ENCODE results near the gene NDUFAF3. TPM values are rescaled to one million over a fixed set of nuclear protein-coding genes. Genes with fewer than 3 reads are reported as not detected.

NDUFAF3 gene
- total and polyA plus RNA-seq, 4 donors = 28.6 to 107 (median 72.0) TPM

- 94% methylated on average over 7 of the region's 7 CpGs for WGBS
- H3K27ac ChIP-seq (ENCODE audit: low read depth in 1 of 2, low read length in 2 of 2) = no peak overlapping the region
- TF ChIP-seq, protein P1, sequence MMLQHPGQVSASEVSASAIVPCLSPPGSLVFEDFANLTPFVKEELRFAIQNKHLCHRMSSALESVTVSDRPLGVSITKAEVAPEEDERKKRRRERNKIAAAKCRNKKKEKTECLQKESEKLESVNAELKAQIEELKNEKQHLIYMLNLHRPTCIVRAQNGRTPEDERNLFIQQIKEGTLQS (IDR thresholded peaks at IDR 0.05) = no peak
- TF ChIP-seq HNF4A (conservative IDR thresholded peaks at IDR 0.05) = no peak
- no peaks in the 10 kb centered on the region for H3K9me3 ChIP-seq (ENCODE audit: control insufficient read depth in 4 of 4, low read length in 3 of 4)
- H3K27me3 ChIP-seq (ENCODE audit: control insufficient read depth in 4 of 4, insufficient read depth in 4 of 4, low read length in 3 of 4) = no peaks in the 10 kb centered on the region
- H3K4me3 ChIP-seq (ENCODE audit: low read depth in 1 of 3, low read length in 3 of 3) = no peak overlapping the region
- no peaks in the 10 kb centered on the region for H3K4me1 ChIP-seq (ENCODE audit: control insufficient read depth in 4 of 4, insufficient read depth in 4 of 4, low read length in 3 of 4)
- no peak for DNase-seq (ENCODE audit: low spot score)
- no peak overlapping the region for H3K9ac ChIP-seq (ENCODE audit: low read depth in 1 of 2, low read length in 2 of 2)
- peaks cover 14 to 33% (median 30%) of the 10 kb centered on the region in 4 donors for H3K36me3 ChIP-seq (ENCODE audit: control insufficient read depth in 4 of 4, insufficient read depth in 3 of 4, low read depth in 1 of 4, low read length in 3 of 4)
Observed at GRCh38 chr3:49058011-49058410, 36.1 kb downstream of the NDUFAF3 start.

Small RNA genes within 50 kb of the gene (small RNA-seq; reads per million reads assigned to genes)
- gene MIR191 (3,130 reads per million, percentile 100 among the genes with 10 or more reads in this experiment), gene MIR425 (87.0 reads per million, percentile 97 among the genes with 10 or more reads in this experiment)

Other genes with a start within 250 kb of the NDUFAF3 start
- gene PRKAR2A, start 174.2 kb upstream of the NDUFAF3 start, total RNA-seq = 10 to 100 TPM; 14.9 to 28.5 TPM
- 10 to 100 TPM; 12.1 to 12.8 TPM for gene PRKAR2A, start 174.2 kb upstream of the NDUFAF3 start, polyA plus RNA-seq
- 100 to 1,000 TPM in 1 of 2 donors, 10 to 100 TPM in 1; 36.9 to 223 TPM for gene SLC25A20, start 123.2 kb upstream of the NDUFAF3 start, total RNA-seq
- gene SLC25A20, start 123.2 kb upstream of the NDUFAF3 start, polyA plus RNA-seq = 100 to 1,000 TPM in 1 of 2 donors, 10 to 100 TPM in 1; 55.9 to 117 TPM
- 10 to 100 TPM; 36.2 to 63.5 TPM for gene ARIH2, start 103.3 kb upstream of the NDUFAF3 start, total RNA-seq
- gene ARIH2, start 103.3 kb upstream of the NDUFAF3 start, polyA plus RNA-seq = 10 to 100 TPM; 24.8 to 25.9 TPM
- gene P4HTM, start 31.9 kb upstream of the NDUFAF3 start, total RNA-seq = 10 to 100 TPM in 1 of 2 donors, 1 to 10 TPM in 1; 10.0 to 12.8 TPM
- gene P4HTM, start 31.9 kb upstream of the NDUFAF3 start, polyA plus RNA-seq = 10 to 100 TPM; 11.0 to 16.2 TPM
- 10 to 100 TPM; 43.9 to 50.9 TPM for gene WDR6, start 14.7 kb upstream of the NDUFAF3 start, total RNA-seq
- gene WDR6, start 14.7 kb upstream of the NDUFAF3 start, polyA plus RNA-seq = 10 to 100 TPM; 29.4 to 50.1 TPM
- 10 to 100 TPM in 1 of 2 donors, 1 to 10 TPM in 1; 7.9 to 10.6 TPM for gene DALRD3, start 3.5 kb upstream of the NDUFAF3 start, total RNA-seq
- 1 to 10 TPM; 8.6 to 9.9 TPM for gene DALRD3, start 3.5 kb upstream of the NDUFAF3 start, polyA plus RNA-seq
- 100 to 1,000 TPM in 1 of 2 donors, 10 to 100 TPM in 1; 33.6 to 182 TPM for gene IMPDH2, start 7.3 kb downstream of the NDUFAF3 start, total RNA-seq
- gene IMPDH2, start 7.3 kb downstream of the NDUFAF3 start, polyA plus RNA-seq = 10 to 100 TPM; 20.9 to 45.8 TPM
- 10 to 100 TPM; 32.5 to 35.1 TPM for gene QRICH1, start 72.0 kb downstream of the NDUFAF3 start, total RNA-seq
- gene QRICH1, start 72.0 kb downstream of the NDUFAF3 start, polyA plus RNA-seq = 10 to 100 TPM; 17.3 to 19.0 TPM
- 100 to 1,000 TPM; 192 to 226 TPM for gene QARS1, start 82.6 kb downstream of the NDUFAF3 start, total RNA-seq
- 10 to 100 TPM; 58.0 to 97.5 TPM for gene QARS1, start 82.6 kb downstream of the NDUFAF3 start, polyA plus RNA-seq
- gene USP19, start 98.7 kb downstream of the NDUFAF3 start, total RNA-seq = 10 to 100 TPM; 36.4 to 39.6 TPM
- gene USP19, start 98.7 kb downstream of the NDUFAF3 start, polyA plus RNA-seq = 10 to 100 TPM in 1 of 2 donors, 1 to 10 TPM in 1; 8.1 to 18.3 TPM
- 100 to 1,000 TPM; 134 TPM for gene LAMB2, start 110.9 kb downstream of the NDUFAF3 start, total RNA-seq
- gene LAMB2, start 110.9 kb downstream of the NDUFAF3 start, polyA plus RNA-seq = 100 to 1,000 TPM in 1 of 2 donors, 10 to 100 TPM in 1; 87.6 to 172 TPM
- 10 to 100 TPM in 1 of 2 donors, 1 to 10 TPM in 1; 6.1 to 10.4 TPM for gene CCDC71, start 144.2 kb downstream of the NDUFAF3 start, total RNA-seq
- 10 to 100 TPM in 1 of 2 donors, 1 to 10 TPM in 1; 1.1 to 10.7 TPM for gene CCDC71, start 144.2 kb downstream of the NDUFAF3 start, polyA plus RNA-seq
- gene KLHDC8B, start 149.5 kb downstream of the NDUFAF3 start, total RNA-seq = 10 to 100 TPM in 1 of 2 donors, 1 to 10 TPM in 1; 9.2 to 17.1 TPM
- gene KLHDC8B, start 149.5 kb downstream of the NDUFAF3 start, polyA plus RNA-seq = 1 to 10 TPM; 8.1 to 9.6 TPM